Naive thymus-derived CD4-positive, alpha-beta T cell (primary cell): Measurements from ENCODE around the gene EVA1B. TPM values are rescaled to one million over a fixed set of nuclear protein-coding genes. Genes with fewer than 3 reads are reported as not detected.
A peak's percentile ranks its signal among the peaks of the same experiment; 100 is the strongest.

Experiments used
- ATAC-seq: fragments of 150-1000 bp; cut with Tn5 transposase; 2 replicates; pipeline ENCODE4 v1.10.0; 2021; ENCODE audit warnings: mild to moderate bottlenecking, moderate library complexity
- CTCF ChIA-PET: fragments of 350-600 bp; sonication (Branson Sonifier 250); formaldehyde crosslinking; loops from one replicate; lab custom pipeline; 2021; ENCODE audit warnings: antibody characterized with exemption; lab: Charles Lee
- POLR2A ChIA-PET: fragments of 350-600 bp; sonication (Branson Sonifier 250); formaldehyde crosslinking; loops from one replicate; lab custom pipeline; 2021; ENCODE audit warnings: antibody characterized with exemption, inconsistent platforms; lab: Charles Lee
- DNase-seq, 9 donors: peaks; one replicate each; pipeline versions ENCODE4 v3.0.0 to v3.0.0-alpha.2; 2020 to 2022; ENCODE audit warnings: mixed read lengths in 1 of 9
- H3K27ac ChIP-seq: one replicate; pipeline ENCODE4 v1.7.0; 2013; ENCODE audit warnings: mild to moderate bottlenecking, low read depth, low read length, moderate library complexity
- H3K27me3 ChIP-seq, 2 donors: one replicate each; pipeline ENCODE4 v1.7.0; 2013; ENCODE audit warnings: low read length in 2 of 2, mild to moderate bottlenecking in 2 of 2, moderate library complexity in 2 of 2; ENCODE audit not compliant: control insufficient read depth in 2 of 2, insufficient read depth in 2 of 2
- H3K36me3 ChIP-seq, 3 experiments: 1 replicate in 2 of 3; 2 replicates in 1 of 3; pipeline ENCODE4 v1.7.0; 2013; ENCODE audit warnings: low read length in 3 of 3, mild to moderate bottlenecking in 3 of 3, moderate library complexity in 1 of 3; ENCODE audit not compliant: insufficient read depth in 3 of 3, control insufficient read depth in 2 of 3
- H3K4me1 ChIP-seq, 2 donors: one replicate each; pipeline ENCODE4 v1.7.0; 2013; ENCODE audit warnings: low read length in 2 of 2, mild to moderate bottlenecking in 2 of 2, moderate library complexity in 1 of 2; ENCODE audit not compliant: control insufficient read depth in 2 of 2, insufficient read depth in 2 of 2
- H3K4me3 ChIP-seq: 2 replicates; pipeline ENCODE4 v1.7.0; 2013; ENCODE audit warnings: mild to moderate bottlenecking, low read length
- H3K9me3 ChIP-seq, 3 experiments: 1 replicate in 2 of 3; 2 replicates in 1 of 3; pipeline ENCODE4 v1.7.0; 2013; ENCODE audit warnings: low read length in 3 of 3; ENCODE audit not compliant: control insufficient read depth in 2 of 3
- H3K27ac Mint-ChIP-seq, 9 donors: one replicate each; pipeline ENCODE4 v1.8.0; 2020 to 2022; ENCODE audit warnings: mixed read lengths in 9 of 9, mild to moderate bottlenecking in 8 of 9, moderate library complexity in 5 of 9, inconsistent platforms in 2 of 9
- H3K27me3 Mint-ChIP-seq, 5 donors: one replicate each; pipeline ENCODE4 v1.8.0; 2021 to 2022; ENCODE audit warnings: mixed read lengths in 5 of 5, mild to moderate bottlenecking in 1 of 5
- H3K36me3 Mint-ChIP-seq, 5 donors: one replicate each; pipeline ENCODE4 v1.8.0; 2020 to 2022; ENCODE audit warnings: mixed read lengths in 5 of 5, mild to moderate bottlenecking in 3 of 5, inconsistent platforms in 1 of 5
- H3K4me1 Mint-ChIP-seq, 7 donors: one replicate each; pipeline ENCODE4 v1.8.0; 2020 to 2022; ENCODE audit warnings: mixed read lengths in 7 of 7, mild to moderate bottlenecking in 3 of 7, inconsistent platforms in 1 of 7
- H3K4me3 Mint-ChIP-seq, 10 donors: one replicate each; pipeline ENCODE4 v1.8.0; 2020 to 2022; ENCODE audit warnings: mild to moderate bottlenecking in 10 of 10, mixed read lengths in 10 of 10, moderate library complexity in 6 of 10, inconsistent platforms in 2 of 10
- H3K9me3 Mint-ChIP-seq, 11 donors: one replicate each; pipeline ENCODE4 v1.8.0; 2020 to 2022; ENCODE audit warnings: mixed read lengths in 11 of 11, mild to moderate bottlenecking in 4 of 11, inconsistent platforms in 1 of 11, moderate library complexity in 1 of 11
- intact Hi-C, 2 donors: fragments of 100-400 bp; cut with micrococcal nuclease; formaldehyde crosslinking; loops; one replicate each; pipeline ENCODE4 v1.15.1; 2023
- polyA plus RNA-seq, 2 donors: library from polyadenylated mRNA; unstranded; fragments of 300-500 nt; fragmentation: Illumina TruSeq; gene quantifications; one replicate each; pipeline ENCODE4 v1.2.3, GENCODE V29; 2021
- total RNA-seq, 6 experiments: library from RNA in 5 of 6; stranded (reverse) in 5 of 6; gene quantifications; 1 replicate in 5 of 6; 2 replicates in 1 of 6; pipeline ENCODE4 v1.2.3 and lab custom pipeline; 2021 to 2026

The EVA1B gene
- total RNA-seq, result 10 to 100 TPM in 1 of 5 experiments, 1 to 10 TPM in 4; 1.5 to 12.5 (median 2.2) TPM
- under 1 TPM; 0.43 to 0.66 TPM for polyA plus RNA-seq
- total RNA-seq (lab: John Stamatoyannopoulos, UW), result not detected

DNA sequence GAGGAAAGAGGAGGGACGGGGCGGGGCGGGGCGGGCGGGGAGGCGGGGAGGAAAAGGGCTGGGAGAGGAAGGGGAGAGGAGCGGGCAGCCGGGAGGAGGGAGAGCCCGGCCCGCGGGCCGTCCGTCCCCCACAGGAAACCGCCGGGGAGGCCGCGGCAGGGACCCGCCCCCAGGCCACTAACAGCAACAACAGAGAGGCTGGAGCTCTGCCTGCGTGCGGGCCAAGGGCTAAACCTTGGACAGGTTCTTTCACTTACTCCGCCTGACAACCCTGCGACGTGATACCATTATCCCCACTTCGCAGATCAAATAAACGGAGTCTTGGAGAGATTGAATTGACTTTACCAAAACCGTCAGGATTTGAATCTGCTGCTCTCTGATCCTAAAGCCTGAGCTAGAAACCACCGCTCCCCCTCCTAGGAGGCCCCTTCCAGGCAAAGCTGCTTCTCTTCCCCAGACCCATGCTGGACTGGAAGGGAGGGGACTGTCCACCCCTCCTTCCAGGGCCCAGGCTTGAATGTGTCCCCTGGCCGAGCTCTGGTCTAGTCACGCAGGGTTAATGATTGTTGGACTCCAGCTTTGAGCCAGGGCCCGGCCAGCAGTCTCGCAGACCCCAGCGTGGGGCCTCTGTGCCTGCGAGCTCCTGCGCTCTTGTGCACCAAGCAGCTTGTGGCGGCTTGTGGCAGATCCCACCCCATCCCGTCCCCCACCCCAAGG is at the start of gene EVA1B:
TSS of gene EVA1B (minus strand) at position 10 of the 717 bp plus-strand sequence. CDS start 608 bp downstream, outside the sequence.
- peak within 1 kb of the TSS; percentile 46 for H3K27ac ChIP-seq
- DNase-seq, result peak in 4 of 9 donors; percentile 19 to 72 (median 22)
- Mint-ChIP-seq H3K4me1 (peaks cover 14 to 35% (median 23%) of the 10 kb centered on the region in 7 donors), H3K4me3 (peak within 1 kb of the TSS; percentile 70 to 87 (median 80)), H3K9me3 (no peaks in the 10 kb centered on the region), H3K27me3 (peaks cover 0 to 5% (median 0%) of the 10 kb centered on the region in 5 donors), H3K27ac (peak within 1 kb of the TSS in 7 of 9 donors; percentile 14 to 77 (median 59)), H3K36me3 (peaks cover 0 to 4% (median 0%) of the 10 kb centered on the region in 5 donors)
- CTCF ChIA-PET, result interaction anchor here (3.3 kb wide), 1 partner anchor 19 kb away, joined by 9 read pairs; no protein-coding TSS in a partner anchor
- H3K4me1 ChIP-seq, result peaks cover 10 to 11% of the 10 kb centered on the region in 2 donors
- no peaks in the 10 kb centered on the region for H3K36me3 ChIP-seq
- intact Hi-C loops, result loop anchor here in 1 of 2 donors (1.0 to 2.0 kb wide), 2 partner anchors 43 to 63 kb away; no protein-coding TSS in a partner anchor
- H3K9me3 ChIP-seq, result no peaks in the 10 kb centered on the region
- no peaks in the 10 kb centered on the region for H3K27me3 ChIP-seq
- POLR2A ChIA-PET, result interaction anchor here (0.5 to 1.6 kb wide), 6 partner anchors 17 to 111 kb away, joined by 3 to 6 read pairs (median 4); no protein-coding TSS in a partner anchor
- peak within 1 kb of the TSS; percentile 74 for H3K4me3 ChIP-seq
- peak; percentile 37 for ATAC-seq

DNA sequence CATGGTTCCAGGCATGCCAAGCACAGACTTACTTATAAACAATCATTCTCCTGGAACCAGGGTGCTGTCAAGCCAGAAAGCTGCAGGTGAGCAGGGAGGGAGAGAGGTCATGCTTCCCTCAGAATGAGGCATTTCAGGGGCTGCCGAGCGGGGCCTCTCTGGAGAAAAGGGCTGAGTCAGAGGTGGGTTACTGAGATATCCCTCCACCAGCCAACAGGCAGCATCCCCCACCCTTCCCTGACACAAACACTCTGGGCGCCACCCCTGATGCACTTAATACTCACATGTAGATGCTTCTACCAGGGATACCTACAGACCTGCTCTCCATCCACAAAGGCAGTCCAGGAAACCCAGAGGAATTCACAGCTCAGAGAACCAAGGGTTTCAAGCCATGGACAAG is 49.2 kb upstream of the EVA1B start:
- Mint-ChIP-seq H3K4me1 (peaks cover 42 to 79% (median 61%) of the 10 kb centered on the region in 7 donors), H3K27ac (peak overlapping the region in 5 of 9 donors; percentile 28 to 94 (median 38)), H3K27me3 (no peaks in the 10 kb centered on the region), H3K4me3 (peak overlapping the region in 1 of 10 donors; percentile 28), H3K9me3 (no peaks in the 10 kb centered on the region), H3K36me3 (peaks cover 0 to 10% (median 0%) of the 10 kb centered on the region in 5 donors)
- no peaks in the 10 kb centered on the region for H3K9me3 ChIP-seq
- H3K27me3 ChIP-seq, result no peaks in the 10 kb centered on the region
- no peak overlapping the region for H3K4me3 ChIP-seq
- H3K27ac ChIP-seq, result peak overlapping the region; percentile 71
- intact Hi-C loops, result no loop called here
- no peaks in the 10 kb centered on the region for H3K36me3 ChIP-seq
- H3K4me1 ChIP-seq, result peaks cover 41 to 46% of the 10 kb centered on the region in 2 donors
- CTCF ChIA-PET, result interaction anchor here (8.2 to 10.3 kb wide), 2 partner anchors 20 to 30 kb away, joined by 115 to 176 read pairs; no protein-coding TSS in a partner anchor
- no peak for DNase-seq
- POLR2A ChIA-PET, result interaction anchor here (1.0 to 1.8 kb wide), 4 partner anchors 14 to 36 kb away, joined by 3 to 8 read pairs (median 4); no protein-coding TSS in a partner anchor
- ATAC-seq, result no peak

- ATAC-seq, result peak; percentile 75
- Histone ChIP-seq H3K27ac (peak overlapping the region; percentile 37), H3K4me1 (peaks cover 27 to 59% of the 10 kb centered on the region in 2 donors), H3K27me3 (no peaks in the 10 kb centered on the region), H3K4me3 (no peak overlapping the region), H3K36me3 (no peaks in the 10 kb centered on the region), H3K9me3 (no peaks in the 10 kb centered on the region)
- intact Hi-C loops, result loop anchor here (1.0 to 5.0 kb wide), 10 partner anchors 10 to 147 kb away; partner anchors contain the start of genes SH3D21 (in 2 of the 2) and THRAP3 (in 1 of the 2)
- POLR2A ChIA-PET, result interaction anchor here (1.0 to 6.0 kb wide), 6 partner anchors 8 to 63 kb away, joined by 3 to 155 read pairs (median 20); partner anchors contain the start of gene SH3D21
- CTCF ChIA-PET, result interaction anchor here (0.6 to 10.3 kb wide), 14 partner anchors 10 to 1209 kb away, joined by 3 to 176 read pairs (median 14); partner anchors contain the start of genes LSM10, STK40 and TRAPPC3
- H3K36me3 Mint-ChIP-seq, result peaks cover 0 to 10% (median 0%) of the 10 kb centered on the region in 5 donors
- H3K27ac Mint-ChIP-seq, result peak overlapping the region; percentile 56 to 97 (median 94)
- peaks cover 50 to 79% (median 69%) of the 10 kb centered on the region in 7 donors for H3K4me1 Mint-ChIP-seq
- H3K9me3 Mint-ChIP-seq, result no peaks in the 10 kb centered on the region
- peak; percentile 70 to 87 (median 80) for DNase-seq
- H3K27me3 Mint-ChIP-seq, result no peaks in the 10 kb centered on the region
- peak overlapping the region in 7 of 10 donors; percentile 2 to 57 (median 32) for H3K4me3 Mint-ChIP-seq
Measured at GRCh38 chr1:36369061-36369861, 45.8 kb upstream of the EVA1B start.

DNA sequence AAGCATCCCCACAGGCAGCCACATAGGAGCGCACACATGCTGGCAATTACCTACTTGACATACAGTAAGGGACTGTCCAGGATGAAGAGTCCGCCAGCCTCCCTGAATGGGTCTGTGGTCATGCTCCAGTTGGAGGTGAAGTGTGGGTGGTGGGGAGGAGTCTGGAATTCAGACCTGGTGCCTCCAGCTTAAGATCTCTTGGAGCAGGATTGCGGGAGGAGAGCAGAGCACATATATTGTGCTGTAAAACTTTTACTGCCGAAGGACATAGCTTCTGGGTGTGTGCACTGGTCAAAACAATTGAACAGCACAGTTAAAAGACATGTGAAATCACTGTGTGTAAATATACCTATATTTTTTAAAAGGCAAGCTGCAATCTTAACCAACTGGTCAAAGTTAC is 44.4 kb upstream of the EVA1B start:
- intact Hi-C loops, result loop anchor here (2.0 to 5.0 kb wide), 6 partner anchors 17 to 145 kb away; partner anchors contain the start of genes EVA1B (in 1 of the 2), LSM10 (in 1 of the 2), SH3D21 (in 1 of the 2) and THRAP3 (in 1 of the 2)
- H3K36me3 Mint-ChIP-seq, result peaks cover 0 to 12% (median 0%) of the 10 kb centered on the region in 5 donors
- DNase-seq (no peak), ATAC-seq (no peak)
- H3K4me1 Mint-ChIP-seq, result peaks cover 36 to 64% (median 54%) of the 10 kb centered on the region in 7 donors
- Histone ChIP-seq H3K4me3 (no peak overlapping the region), H3K27me3 (no peaks in the 10 kb centered on the region), H3K4me1 (peaks cover 15 to 47% of the 10 kb centered on the region in 2 donors), H3K9me3 (no peaks in the 10 kb centered on the region), H3K36me3 (peaks cover 0 to 5% (median 0%) of the 10 kb centered on the region in 3 experiments), H3K27ac (peak overlapping the region; percentile 59)
- H3K27me3 Mint-ChIP-seq, result no peaks in the 10 kb centered on the region
- POLR2A ChIA-PET, result interaction anchor here (0.9 to 6.0 kb wide), 9 partner anchors 14 to 143 kb away, joined by 3 to 155 read pairs (median 17); partner anchors contain the start of genes LSM10, MRPS15, OSCP1 and SH3D21
- peak overlapping the region in 8 of 10 donors; percentile 33 to 88 (median 74) for H3K4me3 Mint-ChIP-seq
- no peaks in the 10 kb centered on the region for H3K9me3 Mint-ChIP-seq
- peak overlapping the region in 8 of 9 donors; percentile 91 to 97 (median 96) for H3K27ac Mint-ChIP-seq
- CTCF ChIA-PET, result interaction anchor here (0.6 to 10.3 kb wide), 15 partner anchors 8 to 67 kb away, joined by 3 to 176 read pairs (median 12); partner anchors contain the start of genes LSM10, SH3D21 and STK40

DNA sequence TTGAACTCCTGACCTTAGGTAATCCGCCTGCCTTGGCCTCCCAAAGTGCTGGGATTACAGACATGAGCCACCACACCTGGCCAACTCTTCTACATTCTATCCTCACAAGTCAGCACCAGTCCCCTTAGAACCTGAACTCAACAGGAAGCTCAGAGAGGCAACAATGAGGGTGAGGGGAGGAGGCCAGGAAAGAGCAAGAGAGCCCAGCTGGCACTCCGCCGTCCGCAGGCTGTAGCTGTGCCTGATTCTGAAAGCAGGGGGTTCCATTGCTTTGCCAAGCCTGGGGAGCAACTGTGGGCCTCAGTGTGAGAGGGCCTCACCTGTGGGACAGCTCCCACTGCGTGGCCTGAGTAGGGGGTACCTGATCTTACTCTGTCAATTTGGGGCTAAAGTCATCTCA is 43.6 kb upstream of the EVA1B start:
- H3K27ac ChIP-seq, result peak overlapping the region; percentile 59
- ATAC-seq, result peak; percentile 46
- Mint-ChIP-seq H3K4me3 (peak overlapping the region; percentile 39 to 88 (median 70)), H3K36me3 (peaks cover 0 to 14% (median 1%) of the 10 kb centered on the region in 5 donors), H3K27me3 (no peaks in the 10 kb centered on the region), H3K9me3 (no peaks in the 10 kb centered on the region), H3K27ac (peak overlapping the region; percentile 86 to 97 (median 95)), H3K4me1 (peaks cover 33 to 57% (median 53%) of the 10 kb centered on the region in 7 donors)
- peak in 7 of 9 donors; percentile 45 to 73 (median 67) for DNase-seq
- ChIA-PET POLR2A (interaction anchor here (0.6 to 6.0 kb wide), 15 partner anchors 13 to 211 kb away, joined by 3 to 155 read pairs (median 6); partner anchors contain the start of genes EVA1B, LSM10, MAP7D1 and MRPS15), CTCF (interaction anchor here (0.6 to 10.3 kb wide), 15 partner anchors 10 to 1628 kb away, joined by 3 to 176 read pairs (median 10); partner anchors contain the start of genes LSM10 and STK40)
- intact Hi-C loops, result loop anchor here (2.0 to 5.0 kb wide), 3 partner anchors 30 to 145 kb away; partner anchors contain the start of genes EVA1B (in 1 of the 2), LSM10 (in 1 of the 2) and THRAP3 (in 1 of the 2)
- peaks cover 0 to 13% (median 0%) of the 10 kb centered on the region in 3 experiments for H3K36me3 ChIP-seq
- no peaks in the 10 kb centered on the region for H3K9me3 ChIP-seq
- no peaks in the 10 kb centered on the region for H3K27me3 ChIP-seq
- no peak overlapping the region for H3K4me3 ChIP-seq
- peaks cover 15 to 47% of the 10 kb centered on the region in 2 donors for H3K4me1 ChIP-seq
